Mesendoderm (in vitro differentiated cells): ENCODE results near the gene GPR4.
A peak's percentile ranks its signal among the peaks of the same experiment; 100 is the strongest.
"Not testable (repeated sequence)": the region's sequence is repeated elsewhere in the genome, so short reads cannot be mapped to it uniquely, and the experiment has no call there.

ENCODE experiments used
- DNase-seq: peaks from one replicate; pipeline ENCODE4 v3.0.0; 2013
- H2AK5ac ChIP-seq: 2 replicates; pipeline ENCODE4 v1.6.1; 2013; ENCODE audit warnings: low read length, inconsistent platforms
- H2BK120ac ChIP-seq: 2 replicates; pipeline ENCODE4 v1.6.1; 2013; ENCODE audit warnings: low read depth, mild to moderate bottlenecking, low read length, moderate library complexity, mixed read lengths
- H2BK15ac ChIP-seq: replicated peaks from 2 replicates; pipeline ENCODE4 v1.6.1; 2013; ENCODE audit warnings: low read depth, mild to moderate bottlenecking, moderate library complexity
- H2BK5ac ChIP-seq: 2 replicates; pipeline ENCODE4 v1.6.1; 2013; ENCODE audit warnings: low read length, inconsistent platforms
- H3K18ac ChIP-seq: 2 replicates; pipeline ENCODE4 v1.6.1; 2013; ENCODE audit warnings: mild to moderate bottlenecking, low read length, mixed read lengths
- H3K23ac ChIP-seq: one replicate; pipeline ENCODE4 v1.6.1; 2013; ENCODE audit warnings: low read length
- H3K27ac ChIP-seq: 2 replicates; pipeline ENCODE4 v1.5.1; 2013; ENCODE audit warnings: low read depth, mild to moderate bottlenecking, inconsistent platforms, low read length, moderate library complexity
- H3K27me3 ChIP-seq: 2 replicates; pipeline ENCODE4 v1.6.1; 2013; ENCODE audit warnings: low read length, control low read depth, mild to moderate bottlenecking, inconsistent platforms; ENCODE audit not compliant: insufficient read depth, poor library complexity
- H3K36me3 ChIP-seq: 2 replicates; pipeline ENCODE4 v1.6.1; 2013; ENCODE audit warnings: low read length, inconsistent platforms; ENCODE audit not compliant: control insufficient read depth, insufficient read depth
- H3K4ac ChIP-seq: one replicate; pipeline ENCODE4 v1.6.1; 2013; ENCODE audit warnings: low read depth, mild to moderate bottlenecking, low read length, moderate library complexity
- H3K4me1 ChIP-seq: 2 replicates; pipeline ENCODE4 v1.6.1; 2013; ENCODE audit warnings: low read depth, low read length, inconsistent platforms; ENCODE audit not compliant: control insufficient read depth
- H3K4me2 ChIP-seq: 2 replicates; pipeline ENCODE4 v1.6.1; 2013; ENCODE audit warnings: low read length
- H3K4me3 ChIP-seq: 2 replicates; pipeline ENCODE4 v1.5.1; 2013; ENCODE audit warnings: mild to moderate bottlenecking, low read length
- H3K56ac ChIP-seq: one replicate; pipeline ENCODE4 v1.6.1; 2013; ENCODE audit warnings: low read length
- H3K79me1 ChIP-seq: 2 replicates; pipeline ENCODE4 v1.6.1; 2013; ENCODE audit warnings: low read length, inconsistent platforms
- H3K79me2 ChIP-seq: 2 replicates; pipeline ENCODE4 v1.6.1; 2013; ENCODE audit warnings: mild to moderate bottlenecking, low read length; ENCODE audit not compliant: control insufficient read depth, insufficient read depth
- H3K9ac ChIP-seq: 2 replicates; pipeline ENCODE4 v1.6.1; 2013; ENCODE audit warnings: low read length, inconsistent platforms
- H4K5ac ChIP-seq: one replicate; pipeline ENCODE4 v1.6.1; 2013; ENCODE audit warnings: low read length
- H4K8ac ChIP-seq: one replicate; pipeline ENCODE4 v1.6.1; 2013; ENCODE audit warnings: low read depth, mild to moderate bottlenecking, control low read depth, low read length, moderate library complexity
- WGBS: extraction: QIAGEN DNeasy Blood & Tissue Kit; methylation state at CpG from one replicate; pipeline ENCODE4 v1.1.7; 2013; ENCODE audit warnings: low lambda C conversion rate, missing lambda C conversion rate; ENCODE audit not compliant: insufficient coverage; ENCODE audit errors: extremely low coverage; 5-methylcytosine and 5-hydroxymethylcytosine counted together

GPR4 gene

GRCh38 chr19:45615795-45616703 is 14.0 kb upstream of the GPR4 start:
- H3K9ac ChIP-seq, result peak overlapping the region; percentile 87
- peak overlapping the region; percentile 27 for H3K4me2 ChIP-seq
- H3K79me2 ChIP-seq, result no peaks in the 10 kb centered on the region
- peak overlapping the region; percentile 45 for H3K4me3 ChIP-seq
- H2BK15ac ChIP-seq, result no peak overlapping the region
- no peak overlapping the region for H4K8ac ChIP-seq
- no CpG with 5 or more reads among the region's 37 CpGs for WGBS
- H3K27ac ChIP-seq, result peak overlapping the region; percentile 37
- no peaks in the 10 kb centered on the region for H3K79me1 ChIP-seq
- H3K18ac ChIP-seq, result peak overlapping the region; percentile 35
- H3K23ac ChIP-seq, result no peak overlapping the region
- H2AK5ac ChIP-seq, result no peak overlapping the region
- no peak overlapping the region for H4K5ac ChIP-seq
- H2BK120ac ChIP-seq, result no peak overlapping the region
- no peaks in the 10 kb centered on the region for H3K27me3 ChIP-seq
- peak overlapping the region; percentile 84 for H3K4ac ChIP-seq
- H3K56ac ChIP-seq, result peak overlapping the region; percentile 95
- DNase-seq, result peak; percentile 100
- no peaks in the 10 kb centered on the region for H3K4me1 ChIP-seq
- H3K36me3 ChIP-seq, result peaks cover 4% of the 10 kb centered on the region
- H2BK5ac ChIP-seq, result peak overlapping the region; percentile 5

- not testable (repeated sequence) for H3K27me3 ChIP-seq, H2BK120ac ChIP-seq, H3K4me2 ChIP-seq, H3K18ac ChIP-seq, H3K9ac ChIP-seq, H3K27ac ChIP-seq, H3K79me1 ChIP-seq, H2BK5ac ChIP-seq, H4K8ac ChIP-seq, H3K79me2 ChIP-seq, DNase-seq, H4K5ac ChIP-seq, H3K4ac ChIP-seq, H2AK5ac ChIP-seq, H3K4me3 ChIP-seq, H3K36me3 ChIP-seq, H2BK15ac ChIP-seq, H3K4me1 ChIP-seq, H3K23ac ChIP-seq
- peak overlapping the region; percentile 49 for H3K56ac ChIP-seq
- no CpG with 5 or more reads among the region's 9 CpGs for WGBS
These were observed 13.0 kb upstream of the GPR4 start for GRCh38 chr19:45615056-45615455.

- H4K8ac ChIP-seq, result no peak overlapping the region
- H3K4ac ChIP-seq, result no peak overlapping the region
- H3K56ac ChIP-seq, result no peak overlapping the region
- no peak overlapping the region for H3K4me2 ChIP-seq
- H2AK5ac ChIP-seq, result no peak overlapping the region
- H3K27ac ChIP-seq, result no peak overlapping the region
- no peak overlapping the region for H3K9ac ChIP-seq
- no peaks in the 10 kb centered on the region for H3K79me2 ChIP-seq
- peaks cover 4% of the 10 kb centered on the region for H3K36me3 ChIP-seq
- H2BK120ac ChIP-seq, result no peak overlapping the region
- H3K27me3 ChIP-seq, result no peaks in the 10 kb centered on the region
- no peak overlapping the region for H2BK5ac ChIP-seq
- H3K79me1 ChIP-seq, result no peaks in the 10 kb centered on the region
- WGBS, result no CpG with 5 or more reads among the region's 10 CpGs
- no peak for DNase-seq
- H2BK15ac ChIP-seq, result no peak overlapping the region
- no peak overlapping the region for H3K23ac ChIP-seq
- H3K18ac ChIP-seq, result no peak overlapping the region
- no peak overlapping the region for H4K5ac ChIP-seq
- H3K4me3 ChIP-seq, result no peak overlapping the region
- no peaks in the 10 kb centered on the region for H3K4me1 ChIP-seq
These were observed 12.1 kb upstream of the GPR4 start for GRCh38 chr19:45613926-45614725.

- Histone ChIP-seq H3K27ac (no peak overlapping the region), H3K9ac (no peak overlapping the region), H4K5ac (no peak overlapping the region), H3K4me2 (no peak overlapping the region), H3K79me1 (no peaks in the 10 kb centered on the region), H3K56ac (no peak overlapping the region), H3K4ac (no peak overlapping the region), H3K23ac (no peak overlapping the region), H3K79me2 (no peaks in the 10 kb centered on the region), H3K4me3 (no peak overlapping the region), H3K36me3 (peaks cover 3% of the 10 kb centered on the region), H2BK15ac (no peak overlapping the region), H3K18ac (no peak overlapping the region), H4K8ac (no peak overlapping the region), H3K4me1 (no peaks in the 10 kb centered on the region), H2AK5ac (no peak overlapping the region), H2BK5ac (no peak overlapping the region), H3K27me3 (no peaks in the 10 kb centered on the region), H2BK120ac (no peak overlapping the region)
- DNase-seq, result no peak
- no CpG with 5 or more reads among the region's 6 CpGs for WGBS
These were observed 6.9 kb upstream of the GPR4 start for GRCh38 chr19:45608948-45609347.

- H2BK5ac ChIP-seq, result peak overlapping the region; percentile 7
- H3K4me2 ChIP-seq, result peak overlapping the region; percentile 81
- no peak overlapping the region for H2BK15ac ChIP-seq
- peaks cover 1% of the 10 kb centered on the region for H3K36me3 ChIP-seq
- no peaks in the 10 kb centered on the region for H3K79me2 ChIP-seq
- DNase-seq, result peak; percentile 89
- H4K8ac ChIP-seq, result no peak overlapping the region
- no CpG with 5 or more reads among the region's 28 CpGs for WGBS
- H2AK5ac ChIP-seq, result no peak overlapping the region
- H3K79me1 ChIP-seq, result no peaks in the 10 kb centered on the region
- peak overlapping the region; percentile 71 for H3K9ac ChIP-seq
- H4K5ac ChIP-seq, result no peak overlapping the region
- no peak overlapping the region for H2BK120ac ChIP-seq
- peaks cover 3% of the 10 kb centered on the region for H3K27me3 ChIP-seq
- H3K27ac ChIP-seq, result no peak overlapping the region
- H3K4me3 ChIP-seq, result peak overlapping the region; percentile 8
- H3K4ac ChIP-seq, result no peak overlapping the region
- H3K4me1 ChIP-seq, result no peaks in the 10 kb centered on the region
- no peak overlapping the region for H3K18ac ChIP-seq
- H3K23ac ChIP-seq, result no peak overlapping the region
- peak overlapping the region; percentile 90 for H3K56ac ChIP-seq
These were observed 5.3 kb upstream of the GPR4 start for GRCh38 chr19:45607071-45608029.
